Neural cell (in vitro differentiated cells): Measurements from ENCODE around the gene SEPTIN8.

Experiments
- CTCF ChIP-seq: fragments of 450-650 bp; IDR thresholded peaks from 2 replicates; pipeline ENCODE4 v1.5.1; 2014; ENCODE audit warnings: antibody characterized with exemption, mild to moderate bottlenecking, moderate library complexity; ENCODE audit not compliant: poor library complexity, severe bottlenecking
- EP300 ChIP-seq: fragments of 450-650 bp; conservative IDR thresholded peaks from 2 replicates; pipeline ENCODE4 v1.6.1; 2014; ENCODE audit warnings: antibody characterized with exemption, mild to moderate bottlenecking, moderate library complexity; ENCODE audit not compliant: poor library complexity, severe bottlenecking
- EZH2 ChIP-seq: fragments of 200-600, 300-800 bp; shearing (Covaris generic), sonication (generic); IDR thresholded peaks from 2 replicates; pipeline ENCODE4 v1.6.1; 2014; ENCODE audit warnings: antibody characterized with exemption, low read length, borderline replicate concordance, mild to moderate bottlenecking; ENCODE audit not compliant: insufficient read depth, poor library complexity, severe bottlenecking
- MXI1 ChIP-seq: fragments of 450-650 bp; conservative IDR thresholded peaks from 2 replicates; pipeline ENCODE4 v1.6.1; 2014; ENCODE audit warnings: antibody characterized with exemption, mild to moderate bottlenecking; ENCODE audit not compliant: poor library complexity, severe bottlenecking
- POLR2AphosphoS5 ChIP-seq: IDR thresholded peaks from 2 replicates; pipeline ENCODE4 v1.6.1; 2012
- RAD21 ChIP-seq: fragments of 450-650 bp; conservative IDR thresholded peaks from 2 replicates; pipeline ENCODE4 v1.6.1; 2014; ENCODE audit warnings: antibody characterized with exemption, mild to moderate bottlenecking, moderate library complexity
- REST ChIP-seq: IDR thresholded peaks from 2 replicates; pipeline ENCODE4 v1.6.1; 2012; ENCODE audit warnings: borderline replicate concordance
- SMC3 ChIP-seq: fragments of 450-650 bp; conservative IDR thresholded peaks from 2 replicates; pipeline ENCODE4 v1.6.1; 2014; ENCODE audit warnings: antibody characterized with exemption, mild to moderate bottlenecking, moderate library complexity; ENCODE audit not compliant: poor library complexity
- TAF1 ChIP-seq: IDR thresholded peaks from 2 replicates; pipeline ENCODE4 v1.6.1; 2012; ENCODE audit warnings: low read depth

DNA sequence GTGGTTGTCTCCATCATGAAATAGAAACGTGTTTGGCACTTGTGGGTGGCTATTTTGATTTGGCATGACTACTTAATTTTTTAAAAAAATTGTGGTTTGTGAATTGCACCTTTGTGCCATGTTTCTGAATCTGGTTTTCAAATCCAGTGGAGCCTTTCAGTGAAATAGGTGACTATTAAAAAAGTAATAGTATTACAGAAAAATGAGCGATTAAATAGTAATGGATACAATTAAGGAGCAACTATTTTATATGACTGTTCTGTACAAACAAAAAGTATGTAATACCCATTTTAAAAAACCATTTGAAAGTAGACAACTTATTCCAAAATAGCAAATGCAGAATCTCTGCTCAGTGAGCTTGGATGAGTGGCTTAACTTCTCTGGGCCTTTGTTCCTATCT is 39.0 kb upstream of the SEPTIN8 start:
- no peak for TF ChIP-seq MXI1
- no peak for TF ChIP-seq EP300
- no peak for TF ChIP-seq CTCF
- no peak for TF ChIP-seq POLR2AphosphoS5
- no peak for TF ChIP-seq SMC3
- TF ChIP-seq TAF1: no peak
- TF ChIP-seq RAD21: no peak
- TF ChIP-seq REST: no peak
- no peak for TF ChIP-seq EZH2
